HG02973 (cell line): Measurements from ENCODE around the gene ARHGEF6.
"Not testable (repeated sequence)": the region's sequence is repeated elsewhere in the genome, so short reads cannot be mapped to it uniquely, and the experiment has no call there.

Experiments
- ATAC-seq: cut with Tn5 transposase; IDR thresholded peaks from one replicate; pipeline ENCODE4 v1.9.1; 2021; ENCODE audit warnings: moderate library complexity; ENCODE audit not compliant: unreplicated experiment

ARHGEF6 gene

GRCh38 chrX:136780763-136781162, at the start of gene ARHGEF6:
Gene ARHGEF6 (minus strand): TSS chrX:136780932. CDS start chrX:136780882, 50 bp downstream.
- no peak for ATAC-seq

GRCh38 chrX:136829413-136829812, 48.7 kb upstream of the ARHGEF6 start:
- no peak for ATAC-seq

- no peak for ATAC-seq
These were observed 48.1 kb upstream of the ARHGEF6 start for GRCh38 chrX:136828830-136829229.

- no peak for ATAC-seq
These were observed 46.3 kb upstream of the ARHGEF6 start for GRCh38 chrX:136827026-136827425.

GRCh38 chrX:136825771-136826170, 45.0 kb upstream of the ARHGEF6 start:
- ATAC-seq, result no peak

- ATAC-seq, result no peak
These were observed 42.4 kb upstream of the ARHGEF6 start for GRCh38 chrX:136823175-136823574.

- no peak for ATAC-seq
These were observed 41.8 kb upstream of the ARHGEF6 start for GRCh38 chrX:136822337-136823095.

GRCh38 chrX:136819756-136820155, 39.0 kb upstream of the ARHGEF6 start:
- not testable (repeated sequence) for ATAC-seq

GRCh38 chrX:136819031-136819703, 38.4 kb upstream of the ARHGEF6 start:
- ATAC-seq, result no peak

- ATAC-seq, result no peak
These were observed 36.2 kb upstream of the ARHGEF6 start for GRCh38 chrX:136816975-136817374.

GRCh38 chrX:136814847-136815750, 34.4 kb upstream of the ARHGEF6 start:
- no peak for ATAC-seq

- no peak for ATAC-seq
These were observed 31.6 kb upstream of the ARHGEF6 start for GRCh38 chrX:136812286-136812685.

- ATAC-seq, result no peak
These were observed 29.8 kb upstream of the ARHGEF6 start for GRCh38 chrX:136810493-136810892.

GRCh38 chrX:136806891-136807410, 26.2 kb upstream of the ARHGEF6 start:
- no peak for ATAC-seq

GRCh38 chrX:136802515-136802914, 21.8 kb upstream of the ARHGEF6 start:
- ATAC-seq, result no peak

- ATAC-seq, result no peak
These were observed 17.1 kb upstream of the ARHGEF6 start for GRCh38 chrX:136797787-136798186.

- ATAC-seq, result not testable (repeated sequence)
These were observed 14.4 kb upstream of the ARHGEF6 start for GRCh38 chrX:136795132-136795531.

- ATAC-seq, result not testable (repeated sequence)
These were observed 13.9 kb upstream of the ARHGEF6 start for GRCh38 chrX:136794660-136795059.

- ATAC-seq, result no peak
These were observed 13.3 kb upstream of the ARHGEF6 start for GRCh38 chrX:136794080-136794479.

GRCh38 chrX:136789856-136790255, 9.1 kb upstream of the ARHGEF6 start:
- ATAC-seq, result no peak

- ATAC-seq, result no peak
These were observed 3.5 kb upstream of the ARHGEF6 start for GRCh38 chrX:136784231-136784630.
